Thyroid gland (tissue), 4 donors: ENCODE measurements around the gene SEMA4D. TPM values are rescaled to one million over a fixed set of nuclear protein-coding genes. Genes with fewer than 3 reads are reported as not detected.

Experiments
- DNase-seq, 2 donors: peaks; one replicate each; pipeline ENCODE4 v3.0.0-alpha.2; 2019
- H3K27ac ChIP-seq, 3 donors: fragments of 200-600 bp; sonication (generic); 1 replicate in 2 of 3; 2 replicates in 1 of 3; pipeline ENCODE4 v1.5.1; 2016 to 2019; ENCODE audit warnings: mild to moderate bottlenecking in 1 of 3, moderate library complexity in 1 of 3
- H3K27me3 ChIP-seq: fragments of 200-600 bp; sonication (generic); one replicate; pipeline ENCODE4 v1.5.1; 2019
- H3K36me3 ChIP-seq, 2 donors: fragments of 200-600 bp; sonication (generic); one replicate each; pipeline ENCODE4 v1.5.1; 2016 to 2019
- H3K4me1 ChIP-seq, 2 donors: fragments of 200-600 bp; sonication (generic); one replicate each; pipeline ENCODE4 v1.5.1; 2017 to 2019
- H3K4me3 ChIP-seq, 3 donors: fragments of 200-600 bp; sonication (generic); replicated peaks in 1 of 3; 1 replicate in 2 of 3; 2 replicates in 1 of 3; pipeline ENCODE4 v1.5.1; 2016; ENCODE audit warnings: mild to moderate bottlenecking in 1 of 3
- H3K9me3 ChIP-seq: fragments of 200-600 bp; sonication (generic); one replicate; pipeline ENCODE4 v1.5.1; 2017
- CTCF ChIP-seq, 6 experiments: fragments of 200-600 bp in 3 of 6; fragments of 450-650 bp in 3 of 6; sonication (generic) in 3 of 6; IDR thresholded peaks; one replicate each; pipeline ENCODE4 v1.5.1; 2016 to 2019; ENCODE audit warnings: antibody characterized with exemption in 6 of 6, mild to moderate bottlenecking in 2 of 6, inconsistent platforms in 1 of 6, moderate library complexity in 1 of 6
- POLR2A ChIP-seq, 2 donors: fragments of 450-650 bp; IDR thresholded peaks; one replicate each; pipeline ENCODE4 v1.6.1; 2017; ENCODE audit warnings: antibody characterized with exemption in 2 of 2, mild to moderate bottlenecking in 2 of 2, moderate library complexity in 1 of 2
- WGBS, 2 donors: methylation state at CpG; one replicate each; pipeline ENCODE4 v1.1.5; 2017; 5-methylcytosine and 5-hydroxymethylcytosine counted together
- intact Hi-C: fragments of 100-400 bp; cut with DNase I; formaldehyde crosslinking; loops from one replicate; pipeline ENCODE4 v1.15.1; 2023
- total RNA-seq, 4 donors: library from RNA; depleted of rRNA; stranded (reverse); fragments of >200 nt; gene quantifications; one replicate each; pipeline ENCODE4 v1.2.3, GENCODE V29; 2016

The SEMA4D gene
- total RNA-seq, 4 donors from 2014 or later = 19.9 to 29.6 (median 28.9) TPM

DNA sequence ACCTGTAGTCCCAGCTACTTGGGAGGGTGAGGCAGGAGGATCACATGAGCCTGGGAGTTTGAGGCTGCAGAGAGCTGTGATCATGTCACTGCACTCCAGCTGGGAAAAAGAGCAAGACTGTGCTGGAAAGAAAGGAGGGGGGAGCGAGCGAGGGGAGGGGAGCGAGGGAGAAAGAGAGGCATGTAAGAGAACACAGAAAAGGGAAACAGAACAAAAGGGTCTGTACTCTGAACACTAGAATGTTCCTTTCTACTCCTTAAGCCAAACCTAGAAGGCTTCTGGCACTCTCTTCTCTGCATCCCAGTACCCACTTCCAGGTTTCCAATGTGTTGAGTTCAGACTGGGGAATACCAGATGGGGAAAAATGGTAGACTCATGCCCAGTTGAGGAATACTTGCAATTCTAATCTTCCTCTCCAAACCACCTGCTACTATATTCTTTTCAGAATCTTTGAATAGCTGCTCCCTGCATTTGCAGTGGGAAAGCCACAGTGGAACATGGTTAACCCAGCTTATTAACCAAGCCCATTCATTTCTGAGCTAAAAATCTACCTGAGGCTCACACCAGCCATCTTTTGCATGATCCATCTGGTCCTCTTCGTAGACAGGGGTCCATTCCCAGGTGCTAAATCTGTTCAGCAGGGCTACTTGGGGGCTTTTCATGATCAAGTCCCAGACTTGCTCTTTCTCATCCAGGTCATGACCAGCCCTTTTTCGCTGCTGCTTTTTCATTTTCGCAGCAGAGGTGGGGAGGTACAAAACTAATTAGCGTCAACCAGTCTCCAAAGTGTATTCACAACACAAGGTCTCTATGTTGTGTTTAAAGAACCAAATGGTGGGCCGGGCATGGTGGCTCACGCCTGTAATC, 34.9 kb downstream of the SEMA4D start:
- Histone ChIP-seq H3K9me3 (no peaks in the 10 kb centered on the region), H3K27ac (no peak overlapping the region), H3K36me3 (no peaks in the 10 kb centered on the region), H3K27me3 (no peaks in the 10 kb centered on the region), H3K4me3 (no peak overlapping the region), H3K4me1 (no peaks in the 10 kb centered on the region)
- TF ChIP-seq POLR2A (IDR thresholded peaks at IDR 0.05) (no peak), CTCF (IDR thresholded peaks at IDR 0.05) (no peak)
- intact Hi-C loops = no loop called here
- no peak for DNase-seq
- WGBS, 2 donors = 93 to 97% methylated on average over 9 of the region's 9 CpGs

- Histone ChIP-seq H3K27me3 (no peaks in the 10 kb centered on the region), H3K27ac (no peak overlapping the region), H3K4me3 (no peak overlapping the region), H3K4me1 (no peaks in the 10 kb centered on the region), H3K36me3 (no peaks in the 10 kb centered on the region), H3K9me3 (no peaks in the 10 kb centered on the region)
- TF ChIP-seq CTCF (IDR thresholded peaks at IDR 0.05) = no peak
- TF ChIP-seq POLR2A (IDR thresholded peaks at IDR 0.05) = no peak
- 74 to 78% methylated on average over 5 of the region's 5 CpGs for WGBS, 2 donors
- intact Hi-C loops = no loop called here
- DNase-seq = no peak
Observed at GRCh38 chr9:89462199-89462598, 35.7 kb downstream of the SEMA4D start.

DNA sequence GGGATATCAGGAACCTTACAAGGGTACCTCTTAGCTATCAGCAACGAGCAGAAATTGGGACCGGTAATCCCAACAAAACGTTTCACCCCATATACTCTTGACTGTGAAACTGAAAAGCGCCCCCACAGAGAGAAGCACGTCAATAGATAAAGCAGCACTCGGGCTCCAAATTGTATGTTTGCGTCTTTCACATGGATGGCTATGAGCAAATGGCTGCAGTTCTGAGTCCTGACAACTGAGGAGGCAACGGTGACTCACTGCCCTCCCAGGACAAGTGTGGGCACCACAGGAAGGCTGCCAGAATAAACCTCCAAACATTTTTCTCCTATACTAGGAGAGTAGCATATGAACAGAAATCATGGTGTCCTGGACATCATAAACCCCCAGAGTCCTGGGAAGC, 36.6 kb downstream of the SEMA4D start:
- no peaks in the 10 kb centered on the region for H3K9me3 ChIP-seq
- DNase-seq = no peak
- TF ChIP-seq CTCF (IDR thresholded peaks at IDR 0.05) (no peak), POLR2A (IDR thresholded peaks at IDR 0.05) (no peak)
- H3K4me3 ChIP-seq = no peak overlapping the region
- intact Hi-C loops = no loop called here
- H3K27me3 ChIP-seq = no peaks in the 10 kb centered on the region
- no peak overlapping the region for H3K27ac ChIP-seq
- H3K36me3 ChIP-seq = no peaks in the 10 kb centered on the region
- 62 to 71% methylated on average over 8 of the region's 8 CpGs for WGBS, 2 donors
- H3K4me1 ChIP-seq = peaks cover 0 to 3% of the 10 kb centered on the region in 2 donors

GRCh38 chr9:89460551-89460950, 37.4 kb downstream of the SEMA4D start:
- Histone ChIP-seq H3K4me3 (no peak overlapping the region), H3K9me3 (no peaks in the 10 kb centered on the region), H3K36me3 (no peaks in the 10 kb centered on the region), H3K27me3 (no peaks in the 10 kb centered on the region), H3K4me1 (peaks cover 0 to 6% of the 10 kb centered on the region in 2 donors), H3K27ac (no peak overlapping the region)
- no peak for TF ChIP-seq POLR2A (IDR thresholded peaks at IDR 0.05)
- DNase-seq = no peak
- WGBS, 2 donors = 77 to 88% methylated on average over 9 of the region's 10 CpGs
- intact Hi-C loops = no loop called here

DNA sequence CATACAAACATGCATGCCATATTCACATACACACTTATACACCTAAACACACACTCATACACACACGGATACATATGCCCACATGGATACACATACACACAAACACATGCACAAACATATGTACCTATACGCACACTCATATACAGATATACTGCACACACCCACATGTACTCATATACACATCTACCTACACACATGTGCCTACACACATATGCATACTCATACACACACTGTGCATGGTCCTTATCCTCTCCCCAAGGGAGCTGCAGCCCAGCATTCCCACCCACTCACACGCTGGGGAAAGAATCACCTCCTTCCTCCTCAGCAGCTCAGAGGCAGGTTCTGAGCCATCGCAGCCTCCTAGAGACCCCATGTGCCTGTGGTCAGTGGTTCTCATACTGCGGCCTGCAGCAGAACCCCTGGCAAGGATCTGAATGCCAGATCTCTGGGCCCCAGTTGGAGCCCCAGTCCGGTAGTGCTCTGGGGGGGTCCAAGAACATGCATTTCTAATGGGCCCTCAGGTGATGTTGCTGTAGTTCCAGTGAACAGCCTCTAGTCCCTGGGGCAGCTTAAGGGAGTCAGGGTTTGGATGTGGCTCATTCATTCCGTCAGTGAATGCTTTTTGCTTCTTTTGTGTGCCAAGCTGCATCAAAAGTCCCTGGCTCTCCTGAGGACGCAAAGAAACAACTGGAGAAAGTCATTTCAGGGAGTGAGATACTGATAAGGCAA, 39.0 kb downstream of the SEMA4D start:
- H3K9me3 ChIP-seq = no peaks in the 10 kb centered on the region
- H3K4me3 ChIP-seq = no peak overlapping the region
- intact Hi-C loops = no loop called here
- 84 to 93% methylated on average over 8 of the region's 8 CpGs for WGBS, 2 donors
- H3K4me1 ChIP-seq = peaks cover 0 to 6% of the 10 kb centered on the region in 2 donors
- H3K27ac ChIP-seq = no peak overlapping the region
- DNase-seq = no peak
- TF ChIP-seq POLR2A (IDR thresholded peaks at IDR 0.05) (no peak), CTCF (IDR thresholded peaks at IDR 0.05) (no peak)
- H3K27me3 ChIP-seq = no peaks in the 10 kb centered on the region
- peaks cover 0 to 2% of the 10 kb centered on the region in 2 donors for H3K36me3 ChIP-seq
